HG03108 (cell line): ENCODE measurements around the gene AGTR1.
"Not testable (repeated sequence)": the region's sequence is repeated elsewhere in the genome, so short reads cannot be mapped to it uniquely, and the experiment has no call there.

ENCODE experiments used
- ATAC-seq: cut with Tn5 transposase; IDR thresholded peaks from one replicate; pipeline ENCODE4 v1.9.1; 2021; ENCODE audit warnings: moderate library complexity; ENCODE audit not compliant: unreplicated experiment

Gene AGTR1

GRCh38 chr3:148757238-148758215, 59.8 kb downstream of the AGTR1 start:
- ATAC-seq, result no peak

GRCh38 chr3:148758303-148758884, 60.7 kb downstream of the AGTR1 start:
- ATAC-seq, result no peak

- no peak for ATAC-seq
Observed at GRCh38 chr3:148759430-148759829, 61.7 kb downstream of the AGTR1 start.

GRCh38 chr3:148763156-148763680, 65.5 kb downstream of the AGTR1 start:
- ATAC-seq, result no peak

GRCh38 chr3:148763986-148764935, 66.6 kb downstream of the AGTR1 start:
- ATAC-seq, result no peak

GRCh38 chr3:148772361-148772760, 74.7 kb downstream of the AGTR1 start:
- ATAC-seq, result no peak

- no peak for ATAC-seq
Observed at GRCh38 chr3:148772835-148773234, 75.1 kb downstream of the AGTR1 start.

- no peak for ATAC-seq
Observed at GRCh38 chr3:148773805-148774204, 76.1 kb downstream of the AGTR1 start.

- no peak for ATAC-seq
Observed at GRCh38 chr3:148778926-148779325, 81.2 kb downstream of the AGTR1 start.

GRCh38 chr3:148785026-148785425, 87.3 kb downstream of the AGTR1 start:
- not testable (repeated sequence) for ATAC-seq

- not testable (repeated sequence) for ATAC-seq
Observed at GRCh38 chr3:148786159-148786558, 88.5 kb downstream of the AGTR1 start.

- no peak for ATAC-seq
Observed at GRCh38 chr3:148789146-148789545, 91.4 kb downstream of the AGTR1 start.

- no peak for ATAC-seq
Observed at GRCh38 chr3:148789906-148790305, 92.2 kb downstream of the AGTR1 start.

- ATAC-seq, result no peak
Observed at GRCh38 chr3:148790370-148790769, 92.7 kb downstream of the AGTR1 start.

GRCh38 chr3:148790851-148791735, 93.4 kb downstream of the AGTR1 start:
- ATAC-seq, result no peak

- ATAC-seq, result no peak
Observed at GRCh38 chr3:148791920-148792319, 94.2 kb downstream of the AGTR1 start.

- no peak for ATAC-seq
Observed at GRCh38 chr3:148792516-148792915, 94.8 kb downstream of the AGTR1 start.
